Cardiac muscle cell (in vitro differentiated cells and primary cell): Measurements from ENCODE around the gene TTC21A. TPM values are rescaled to one million over a fixed set of nuclear protein-coding genes. Genes with fewer than 3 reads are reported as not detected.
A peak's percentile ranks its signal among the peaks of the same experiment; 100 is the strongest.

Source experiments
- DNase-seq, 2 donors: peaks; one replicate each; pipeline versions ENCODE4 v3.0.0 to v3.0.0-alpha.2; 2010 to 2017; ENCODE audit warnings: low read depth in 1 of 2, low spot score in 1 of 2
- H3K27ac ChIP-seq: fragments of 200-600 bp; sonication (generic); 2 replicates; pipeline ENCODE4 v1.5.1; 2016
- H3K27me3 ChIP-seq: fragments of 200-600 bp; sonication (generic); 2 replicates; pipeline ENCODE4 v1.6.0; 2016; ENCODE audit warnings: control low read depth
- H3K36me3 ChIP-seq: fragments of 200-600 bp; sonication (generic); 2 replicates; pipeline ENCODE4 v1.5.1; 2016; ENCODE audit warnings: control low read depth
- H3K4me1 ChIP-seq: fragments of 200-600 bp; sonication (generic); 2 replicates; pipeline ENCODE4 v1.8.1; 2017; ENCODE audit warnings: low read depth, mild to moderate bottlenecking, mixed run types
- H3K4me3 ChIP-seq: fragments of 200-600 bp; sonication (generic); 2 replicates; pipeline ENCODE4 v1.5.1; 2016; ENCODE audit warnings: mild to moderate bottlenecking
- H3K9me3 ChIP-seq: fragments of 200-600 bp; sonication (generic); 2 replicates; pipeline ENCODE4 v1.5.1; 2017; ENCODE audit warnings: low read depth, mild to moderate bottlenecking, control low read depth
- polyA plus RNA-seq: library from polyadenylated mRNA; unstranded; fragments of >200 nt; fragmentation: Nextera tagmentation; extraction: Ambion mirVana; gene quantifications from 2 replicates; pipeline ENCODE4 v1.2.1, GENCODE V29; 2016
- total RNA-seq: library from RNA; depleted of rRNA; stranded (reverse); fragments of >200 nt; gene quantifications from 2 replicates; pipeline ENCODE4 v1.2.3, GENCODE V29; 2016
- TF ChIP-seq, protein P1 (sequence below): IDR thresholded peaks from 2 replicates; pipeline ENCODE4 v1.5.1; 2012; ENCODE audit warnings: low read depth, mild to moderate bottlenecking, low read length

The TTC21A gene
- total and polyA plus RNA-seq, 2 experiments from 2014 or later = 3.1 to 4.2 TPM

DNA sequence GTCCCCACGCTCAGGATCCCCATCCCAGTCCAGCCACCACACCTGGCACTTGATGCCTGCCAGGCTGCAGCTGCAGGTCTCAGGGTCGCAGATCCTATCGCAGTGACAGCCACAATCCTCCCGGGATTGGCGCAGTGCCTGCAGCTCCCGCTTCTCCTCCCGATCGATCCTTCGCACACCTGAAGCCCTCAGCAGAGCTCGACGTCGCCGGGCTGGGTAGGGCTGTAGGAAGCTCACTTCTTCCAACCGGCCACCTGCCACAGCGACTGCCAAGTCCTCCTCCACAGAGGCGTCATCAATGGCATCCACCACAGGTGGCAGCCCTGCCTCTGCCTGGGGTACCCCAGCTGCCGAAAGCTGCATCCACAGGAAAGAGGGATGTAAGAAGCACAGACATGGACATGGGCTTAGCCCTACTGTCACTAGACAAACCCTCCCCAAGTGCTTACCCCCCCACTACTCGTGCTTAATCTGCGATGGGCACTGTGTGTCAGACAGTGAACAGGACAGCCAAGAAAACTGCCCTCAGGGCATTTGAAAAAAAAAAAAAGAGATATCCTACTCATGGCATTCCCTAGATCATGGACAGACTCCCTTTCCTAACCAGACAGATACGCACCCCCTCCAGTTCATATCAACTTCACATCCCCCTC, 36.7 kb downstream of the TTC21A start:
- H3K27ac ChIP-seq = no peak overlapping the region
- H3K4me1 ChIP-seq = peaks cover 30% of the 10 kb centered on the region
- H3K4me3 ChIP-seq = no peak overlapping the region
- TF ChIP-seq, protein P1, sequence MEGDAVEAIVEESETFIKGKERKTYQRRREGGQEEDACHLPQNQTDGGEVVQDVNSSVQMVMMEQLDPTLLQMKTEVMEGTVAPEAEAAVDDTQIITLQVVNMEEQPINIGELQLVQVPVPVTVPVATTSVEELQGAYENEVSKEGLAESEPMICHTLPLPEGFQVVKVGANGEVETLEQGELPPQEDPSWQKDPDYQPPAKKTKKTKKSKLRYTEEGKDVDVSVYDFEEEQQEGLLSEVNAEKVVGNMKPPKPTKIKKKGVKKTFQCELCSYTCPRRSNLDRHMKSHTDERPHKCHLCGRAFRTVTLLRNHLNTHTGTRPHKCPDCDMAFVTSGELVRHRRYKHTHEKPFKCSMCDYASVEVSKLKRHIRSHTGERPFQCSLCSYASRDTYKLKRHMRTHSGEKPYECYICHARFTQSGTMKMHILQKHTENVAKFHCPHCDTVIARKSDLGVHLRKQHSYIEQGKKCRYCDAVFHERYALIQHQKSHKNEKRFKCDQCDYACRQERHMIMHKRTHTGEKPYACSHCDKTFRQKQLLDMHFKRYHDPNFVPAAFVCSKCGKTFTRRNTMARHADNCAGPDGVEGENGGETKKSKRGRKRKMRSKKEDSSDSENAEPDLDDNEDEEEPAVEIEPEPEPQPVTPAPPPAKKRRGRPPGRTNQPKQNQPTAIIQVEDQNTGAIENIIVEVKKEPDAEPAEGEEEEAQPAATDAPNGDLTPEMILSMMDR = no peak
- H3K9me3 ChIP-seq = no peaks in the 10 kb centered on the region
- H3K27me3 ChIP-seq = no peaks in the 10 kb centered on the region
- no peak for DNase-seq
- H3K36me3 ChIP-seq = peaks cover 38% of the 10 kb centered on the region

DNA sequence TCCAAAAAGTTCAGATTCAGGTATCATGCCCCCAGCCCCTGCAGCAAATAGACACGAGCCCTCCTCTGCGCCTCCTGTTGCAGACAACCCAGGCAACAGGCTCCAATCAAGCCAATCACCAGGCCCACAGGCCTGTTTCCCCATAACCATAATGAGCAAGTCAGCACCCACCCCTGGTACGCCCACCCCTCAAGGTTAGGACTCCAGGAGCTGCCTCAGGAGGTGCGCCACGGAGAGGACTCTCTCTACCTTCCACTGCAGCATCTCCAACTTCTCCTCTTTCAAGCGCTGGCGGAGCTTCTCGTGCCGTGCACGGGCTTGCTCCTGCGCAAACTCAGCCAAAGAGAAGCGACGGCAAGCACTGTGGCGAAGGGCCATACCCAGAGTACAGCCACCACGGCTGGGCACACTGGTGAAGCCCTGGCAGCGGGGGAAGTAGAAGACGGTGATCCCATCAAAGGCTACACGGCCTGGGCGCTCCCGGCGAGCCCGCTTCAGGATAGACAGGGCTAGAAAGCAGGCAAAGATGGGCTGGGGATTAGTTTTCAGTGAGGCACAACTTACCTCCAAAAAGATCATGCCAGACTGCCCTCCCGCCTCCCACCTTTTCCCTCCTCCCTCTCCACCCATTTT, 37.4 kb downstream of the TTC21A start:
- Histone ChIP-seq H3K36me3 (peaks cover 38% of the 10 kb centered on the region), H3K27ac (no peak overlapping the region), H3K4me1 (peaks cover 37% of the 10 kb centered on the region), H3K4me3 (no peak overlapping the region), H3K9me3 (no peaks in the 10 kb centered on the region), H3K27me3 (no peaks in the 10 kb centered on the region)
- TF ChIP-seq, protein P1 = no peak
- DNase-seq = no peak

DNA sequence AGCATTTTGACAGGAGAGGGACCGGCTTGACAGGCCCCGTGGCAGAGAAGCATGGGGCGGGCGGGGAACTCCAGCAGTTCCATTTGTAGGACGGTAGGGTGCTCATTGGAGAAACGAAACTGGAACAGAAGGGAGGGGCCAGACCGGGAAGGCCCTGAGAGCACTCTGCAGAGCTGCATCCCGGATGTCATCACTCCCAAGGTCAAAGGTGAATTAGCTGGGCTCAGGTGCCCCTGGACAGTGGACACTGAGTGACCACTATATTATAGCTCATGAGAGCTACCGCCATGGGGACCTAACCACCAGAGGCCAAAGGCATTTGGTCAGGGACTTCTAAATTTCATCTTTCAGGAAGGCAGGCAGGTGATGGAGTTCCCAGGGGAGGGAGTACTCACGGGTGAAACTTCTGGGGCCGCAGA, 38.6 kb downstream of the TTC21A start:
- Histone ChIP-seq H3K9me3 (no peaks in the 10 kb centered on the region), H3K27me3 (no peaks in the 10 kb centered on the region), H3K4me3 (no peak overlapping the region), H3K36me3 (peaks cover 38% of the 10 kb centered on the region), H3K27ac (peak overlapping the region; percentile 76), H3K4me1 (peaks cover 48% of the 10 kb centered on the region)
- no peak for DNase-seq
- TF ChIP-seq, protein P1 = no peak

DNA sequence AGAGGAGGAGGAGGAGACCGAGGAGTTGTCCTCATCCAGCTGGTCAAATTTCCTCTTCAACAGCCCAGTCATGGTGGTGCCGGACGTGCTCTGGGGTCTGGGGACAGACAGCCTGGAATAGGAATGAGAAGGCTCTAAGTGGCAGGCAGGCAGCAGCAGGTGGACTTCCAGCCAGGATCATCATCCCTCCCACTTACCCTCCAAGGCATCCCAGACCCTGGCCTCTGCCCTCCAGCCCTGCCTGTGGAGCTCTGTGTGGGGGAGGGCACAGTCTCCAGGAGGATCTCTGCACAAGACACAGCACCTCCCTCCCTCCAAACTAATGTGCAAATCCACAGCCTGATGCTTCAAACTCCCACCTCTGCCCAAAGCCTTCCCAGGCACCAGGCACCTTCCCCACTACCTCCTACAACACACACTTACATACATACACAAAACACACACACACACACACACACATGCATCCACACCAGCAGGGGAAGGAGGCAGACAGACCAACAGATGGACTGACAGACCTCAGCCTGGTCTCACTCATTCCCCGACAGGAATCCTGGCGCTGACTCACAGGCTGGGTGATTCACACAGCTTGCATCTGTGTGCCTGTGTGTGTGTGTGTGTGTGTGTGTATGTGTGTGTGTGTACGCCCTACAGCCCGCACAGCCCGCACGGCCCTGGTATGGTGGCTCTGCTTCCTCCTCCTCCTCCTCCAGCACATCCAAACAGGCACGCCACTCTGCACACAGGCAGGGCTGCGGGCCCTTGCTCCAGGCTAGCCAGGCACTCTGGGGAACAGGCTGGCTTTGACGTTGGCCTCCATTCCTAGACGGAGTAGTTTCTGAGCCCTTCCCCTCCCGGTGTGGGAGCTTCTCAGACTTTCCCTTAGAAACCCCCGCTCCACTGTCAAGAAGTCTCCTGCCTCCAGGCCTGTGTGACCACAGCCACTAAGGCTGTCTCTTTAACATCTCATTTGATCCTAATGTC, 39.4 kb downstream of the TTC21A start:
- Histone ChIP-seq H3K36me3 (peaks cover 35% of the 10 kb centered on the region), H3K9me3 (no peaks in the 10 kb centered on the region), H3K27me3 (no peaks in the 10 kb centered on the region), H3K27ac (peak overlapping the region; percentile 76), H3K4me1 (peaks cover 56% of the 10 kb centered on the region), H3K4me3 (no peak overlapping the region)
- peak in 1 of 2 donors; percentile 94 for DNase-seq
- TF ChIP-seq, protein P1 = no peak

DNA sequence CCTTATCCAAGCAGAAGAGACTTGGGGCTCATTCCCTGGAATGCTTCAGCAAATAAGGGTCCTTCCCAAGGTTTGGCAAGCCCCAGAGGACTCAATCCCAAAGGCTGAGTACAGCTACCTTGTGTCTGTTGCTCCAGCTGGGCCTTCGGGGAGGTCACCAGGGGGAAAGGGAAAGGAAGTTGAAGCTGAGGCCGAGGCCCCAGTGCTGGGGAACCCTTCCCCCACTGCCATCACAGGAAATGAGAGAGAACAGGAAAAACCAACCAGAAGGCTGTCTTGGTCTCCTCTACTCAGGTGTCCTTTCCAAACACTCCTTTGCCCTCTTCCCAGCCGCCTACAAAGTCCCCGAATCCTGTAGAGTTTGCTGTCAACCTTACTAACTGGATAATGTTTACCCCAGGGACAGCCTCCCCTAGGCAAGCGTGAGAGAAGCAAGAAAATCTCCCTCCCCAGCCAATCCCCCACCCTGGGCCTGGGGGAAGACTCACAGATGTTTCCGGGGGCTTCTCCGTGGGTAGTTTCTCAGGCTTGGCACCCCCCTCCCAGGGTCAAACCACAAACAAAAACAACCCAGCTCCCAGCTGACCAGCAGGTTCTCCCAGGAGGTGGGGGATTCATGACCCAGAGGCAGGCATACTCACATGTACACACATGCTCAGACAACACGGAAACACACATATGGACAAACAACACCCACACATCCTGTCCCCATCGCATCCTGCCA, 40.4 kb downstream of the TTC21A start:
- Histone ChIP-seq H3K27ac (peak overlapping the region; percentile 76), H3K27me3 (no peaks in the 10 kb centered on the region), H3K36me3 (peaks cover 27% of the 10 kb centered on the region), H3K4me3 (no peak overlapping the region), H3K9me3 (no peaks in the 10 kb centered on the region), H3K4me1 (peaks cover 58% of the 10 kb centered on the region)
- peak in 1 of 2 donors; percentile 64 for DNase-seq
- TF ChIP-seq, protein P1 = no peak
